HG03139 (cell line): Measurements from ENCODE around the gene PC.
A peak's percentile ranks its signal among the peaks of the same experiment; 100 is the strongest.

ENCODE experiments used
- ATAC-seq: cut with Tn5 transposase; IDR thresholded peaks from one replicate; pipeline ENCODE4 v1.9.1; 2021; ENCODE audit not compliant: unreplicated experiment

PC gene

GRCh38 chr11:66868726-66869566 is 89.2 kb downstream of the PC start:
- ATAC-seq, result peak; percentile 71

GRCh38 chr11:66868082-66868725 is 90.0 kb downstream of the PC start:
- ATAC-seq, result no peak

- no peak for ATAC-seq
Observed at GRCh38 chr11:66867425-66868040, 90.7 kb downstream of the PC start.

- ATAC-seq, result no peak
Observed at GRCh38 chr11:66866511-66866986, 91.6 kb downstream of the PC start.

GRCh38 chr11:66866007-66866406 is 92.2 kb downstream of the PC start:
- ATAC-seq, result no peak

- ATAC-seq, result no peak
Observed at GRCh38 chr11:66864924-66865697, 93.1 kb downstream of the PC start.

- ATAC-seq, result no peak
Observed at GRCh38 chr11:66864172-66864901, 93.8 kb downstream of the PC start.

- ATAC-seq, result no peak
Observed at GRCh38 chr11:66863428-66864125, 94.6 kb downstream of the PC start.

GRCh38 chr11:66862559-66863037 is 95.6 kb downstream of the PC start:
- no peak for ATAC-seq

- ATAC-seq, result no peak
Observed at GRCh38 chr11:66861774-66862558, 96.2 kb downstream of the PC start.

GRCh38 chr11:66861038-66861773 is 97.0 kb downstream of the PC start:
- no peak for ATAC-seq

GRCh38 chr11:66860449-66860831 is 97.7 kb downstream of the PC start:
- no peak for ATAC-seq

- ATAC-seq, result no peak
Observed at GRCh38 chr11:66859686-66860448, 98.3 kb downstream of the PC start.

GRCh38 chr11:66858939-66859685 is 99.1 kb downstream of the PC start:
- ATAC-seq, result no peak

- no peak for ATAC-seq
Observed at GRCh38 chr11:66858186-66858938, 99.8 kb downstream of the PC start.

- no peak for ATAC-seq
Observed at GRCh38 chr11:66857927-66858185, 100.3 kb downstream of the PC start.
